ENCODE measurements around the gene MATK.
A peak's percentile ranks its signal among the peaks of the same experiment; 100 is the strongest.

The MATK gene

GRCh38 chr19:3785938-3786824 is at the start of gene MATK:
TSS of gene MATK (minus strand) at chr19:3786381. CDS start at chr19:3785135, 1,246 bp downstream.
- peaks cover 23% of the 10 kb centered on the region for H3K4me1 Mint-ChIP-seq
- peaks cover 16% of the 10 kb centered on the region for H3K9me3 Mint-ChIP-seq
- H3K4me3 Mint-ChIP-seq: peak within 1 kb of the TSS; percentile 44
- peaks cover 15% of the 10 kb centered on the region for H3K36me3 Mint-ChIP-seq
- H3K27ac Mint-ChIP-seq: no peak within 1 kb of the TSS
- peak; percentile 53 for ATAC-seq
- H3K27me3 Mint-ChIP-seq: peaks cover 36% of the 10 kb centered on the region

GRCh38 chr19:3835055-3835435 is 48.9 kb upstream of the MATK start:
- Mint-ChIP-seq H3K36me3 (no peaks in the 10 kb centered on the region), H3K27me3 (no peaks in the 10 kb centered on the region), H3K27ac (no peak overlapping the region), H3K9me3 (no peaks in the 10 kb centered on the region), H3K4me3 (no peak overlapping the region), H3K4me1 (no peaks in the 10 kb centered on the region)
- no peak for ATAC-seq

GRCh38 chr19:3834349-3835054 is 48.3 kb upstream of the MATK start:
- Mint-ChIP-seq H3K27me3 (no peaks in the 10 kb centered on the region), H3K4me3 (no peak overlapping the region), H3K36me3 (no peaks in the 10 kb centered on the region), H3K27ac (no peak overlapping the region), H3K4me1 (no peaks in the 10 kb centered on the region), H3K9me3 (no peaks in the 10 kb centered on the region)
- no peak for ATAC-seq

- no peak overlapping the region for H3K4me3 Mint-ChIP-seq
- peaks cover 6% of the 10 kb centered on the region for H3K27me3 Mint-ChIP-seq
- no peaks in the 10 kb centered on the region for H3K36me3 Mint-ChIP-seq
- H3K27ac Mint-ChIP-seq: no peak overlapping the region
- no peaks in the 10 kb centered on the region for H3K4me1 Mint-ChIP-seq
- ATAC-seq: no peak
- H3K9me3 Mint-ChIP-seq: no peaks in the 10 kb centered on the region
Observed at GRCh38 chr19:3833578-3834348, 47.6 kb upstream of the MATK start.

GRCh38 chr19:3832001-3832400 is 45.8 kb upstream of the MATK start:
- no peak for ATAC-seq
- Mint-ChIP-seq H3K4me1 (peaks cover 7% of the 10 kb centered on the region), H3K9me3 (no peaks in the 10 kb centered on the region), H3K27ac (no peak overlapping the region), H3K4me3 (no peak overlapping the region), H3K27me3 (peaks cover 15% of the 10 kb centered on the region), H3K36me3 (no peaks in the 10 kb centered on the region)

GRCh38 chr19:3831601-3832000 is 45.4 kb upstream of the MATK start:
- Mint-ChIP-seq H3K36me3 (no peaks in the 10 kb centered on the region), H3K4me3 (no peak overlapping the region)

GRCh38 chr19:3830621-3831589 is 44.7 kb upstream of the MATK start:
- Mint-ChIP-seq H3K27ac (no peak overlapping the region), H3K4me3 (no peak overlapping the region), H3K9me3 (no peaks in the 10 kb centered on the region), H3K36me3 (no peaks in the 10 kb centered on the region), H3K4me1 (peaks cover 7% of the 10 kb centered on the region), H3K27me3 (peaks cover 24% of the 10 kb centered on the region)
- no peak for ATAC-seq

More at GRCh38 chr19:3831601-3832000, 45.4 kb upstream of the MATK start:
- no peak for ATAC-seq
- no peak overlapping the region for H3K27ac Mint-ChIP-seq
- no peaks in the 10 kb centered on the region for H3K9me3 Mint-ChIP-seq
- H3K27me3 Mint-ChIP-seq: peaks cover 17% of the 10 kb centered on the region
- H3K4me1 Mint-ChIP-seq: peaks cover 7% of the 10 kb centered on the region

- Mint-ChIP-seq H3K36me3 (no peaks in the 10 kb centered on the region), H3K4me1 (peaks cover 7% of the 10 kb centered on the region), H3K9me3 (no peaks in the 10 kb centered on the region), H3K27me3 (peaks cover 32% of the 10 kb centered on the region), H3K4me3 (no peak overlapping the region), H3K27ac (no peak overlapping the region)
- ATAC-seq: no peak
Observed at GRCh38 chr19:3827306-3827705, 41.1 kb upstream of the MATK start.

GRCh38 chr19:3826163-3826562 is 40.0 kb upstream of the MATK start:
- Mint-ChIP-seq H3K27me3 (peaks cover 32% of the 10 kb centered on the region), H3K9me3 (no peaks in the 10 kb centered on the region), H3K36me3 (no peaks in the 10 kb centered on the region), H3K27ac (no peak overlapping the region), H3K4me1 (peaks cover 15% of the 10 kb centered on the region), H3K4me3 (no peak overlapping the region)
- ATAC-seq: no peak

GRCh38 chr19:3825286-3825956 is 39.2 kb upstream of the MATK start:
- Mint-ChIP-seq H3K9me3 (no peaks in the 10 kb centered on the region), H3K36me3 (no peaks in the 10 kb centered on the region), H3K4me1 (peaks cover 17% of the 10 kb centered on the region), H3K27me3 (peaks cover 32% of the 10 kb centered on the region), H3K27ac (no peak overlapping the region), H3K4me3 (no peak overlapping the region)
- no peak for ATAC-seq

- Mint-ChIP-seq H3K4me3 (no peak overlapping the region), H3K4me1 (peaks cover 21% of the 10 kb centered on the region), H3K27me3 (peaks cover 22% of the 10 kb centered on the region), H3K27ac (no peak overlapping the region), H3K9me3 (no peaks in the 10 kb centered on the region), H3K36me3 (no peaks in the 10 kb centered on the region)
- ATAC-seq: no peak
Observed at GRCh38 chr19:3823350-3823713, 37.2 kb upstream of the MATK start.

GRCh38 chr19:3822683-3823349 is 36.6 kb upstream of the MATK start:
- no peak overlapping the region for H3K4me3 Mint-ChIP-seq
- H3K4me1 Mint-ChIP-seq: peaks cover 22% of the 10 kb centered on the region
- peaks cover 18% of the 10 kb centered on the region for H3K27me3 Mint-ChIP-seq
- no peaks in the 10 kb centered on the region for H3K9me3 Mint-ChIP-seq
- no peak overlapping the region for H3K27ac Mint-ChIP-seq
- no peak for ATAC-seq
- no peaks in the 10 kb centered on the region for H3K36me3 Mint-ChIP-seq

- ATAC-seq: peak; percentile 57
- Mint-ChIP-seq H3K27ac (no peak overlapping the region), H3K36me3 (no peaks in the 10 kb centered on the region), H3K27me3 (peaks cover 18% of the 10 kb centered on the region), H3K9me3 (no peaks in the 10 kb centered on the region), H3K4me3 (no peak overlapping the region), H3K4me1 (peaks cover 26% of the 10 kb centered on the region)
Observed at GRCh38 chr19:3821857-3822364, 35.7 kb upstream of the MATK start.

Data from stimulated activated memory B cell treated with anti-CD40 and anti-IgM and Interleukin-4, amounts not matched to agents 10 μg/mL and 1 μg/mL and 100 μg/mL, for 72 hours (primary cell).